ENCODE measurements around the gene RAP1GAP2.

Gene RAP1GAP2

GRCh38 chr17:2897605-2898004 is 101.4 kb downstream of the RAP1GAP2 start:
- no peak overlapping the region for H3K27ac ChIP-seq (ENCODE audit: low read depth, low read length)
- H3K9ac ChIP-seq (ENCODE audit: low read length): no peak overlapping the region
- H3K27me3 ChIP-seq (ENCODE audit: control insufficient read depth in 1 of 2, insufficient read depth in 2 of 2, low read length in 2 of 2): no peaks in the 10 kb centered on the region
- no peak overlapping the region for H3K4me3 ChIP-seq (ENCODE audit: low read depth in 1 of 2, low read length in 2 of 2)
- H3K4me1 ChIP-seq (ENCODE audit: insufficient read depth, low read length): no peaks in the 10 kb centered on the region
- H3K36me3 ChIP-seq (ENCODE audit: insufficient read depth, low read length): no peaks in the 10 kb centered on the region
- H3K9me3 ChIP-seq (ENCODE audit: low read length): no peaks in the 10 kb centered on the region

GRCh38 chr17:2898255-2898926 is 102.2 kb downstream of the RAP1GAP2 start:
- H3K9me3 ChIP-seq (ENCODE audit: low read length): no peaks in the 10 kb centered on the region
- no peaks in the 10 kb centered on the region for H3K36me3 ChIP-seq (ENCODE audit: insufficient read depth, low read length)
- H3K9ac ChIP-seq (ENCODE audit: low read length): no peak overlapping the region
- H3K27ac ChIP-seq (ENCODE audit: low read depth, low read length): no peak overlapping the region
- H3K4me1 ChIP-seq (ENCODE audit: insufficient read depth, low read length): no peaks in the 10 kb centered on the region
- H3K27me3 ChIP-seq (ENCODE audit: control insufficient read depth in 1 of 2, insufficient read depth in 2 of 2, low read length in 2 of 2): no peaks in the 10 kb centered on the region
- no peak overlapping the region for H3K4me3 ChIP-seq (ENCODE audit: low read depth in 1 of 2, low read length in 2 of 2)

GRCh38 chr17:2899906-2900305 is 103.7 kb downstream of the RAP1GAP2 start:
- Histone ChIP-seq H3K36me3 (ENCODE audit: insufficient read depth, low read length) (no peaks in the 10 kb centered on the region), H3K27ac (ENCODE audit: low read depth, low read length) (no peak overlapping the region)

GRCh38 chr17:2900842-2901241 is 104.6 kb downstream of the RAP1GAP2 start:
- H3K27me3 ChIP-seq (ENCODE audit: control insufficient read depth in 1 of 2, insufficient read depth in 2 of 2, low read length in 2 of 2): no peaks in the 10 kb centered on the region
- no peaks in the 10 kb centered on the region for H3K36me3 ChIP-seq (ENCODE audit: insufficient read depth, low read length)
- no peaks in the 10 kb centered on the region for H3K9me3 ChIP-seq (ENCODE audit: low read length)
- H3K9ac ChIP-seq (ENCODE audit: low read length): no peak overlapping the region
- H3K27ac ChIP-seq (ENCODE audit: low read depth, low read length): no peak overlapping the region
- H3K4me3 ChIP-seq (ENCODE audit: low read depth in 1 of 2, low read length in 2 of 2): no peak overlapping the region
- no peaks in the 10 kb centered on the region for H3K4me1 ChIP-seq (ENCODE audit: insufficient read depth, low read length)

More at GRCh38 chr17:2899906-2900305, 103.7 kb downstream of the RAP1GAP2 start:
- Histone ChIP-seq H3K9ac (ENCODE audit: low read length) (no peak overlapping the region), H3K4me1 (ENCODE audit: insufficient read depth, low read length) (no peaks in the 10 kb centered on the region), H3K27me3 (ENCODE audit: control insufficient read depth in 1 of 2, insufficient read depth in 2 of 2, low read length in 2 of 2) (no peaks in the 10 kb centered on the region), H3K9me3 (ENCODE audit: low read length) (no peaks in the 10 kb centered on the region), H3K4me3 (ENCODE audit: low read depth in 1 of 2, low read length in 2 of 2) (no peak overlapping the region)

GRCh38 chr17:2901582-2901981 is 105.3 kb downstream of the RAP1GAP2 start:
- Histone ChIP-seq H3K36me3 (ENCODE audit: insufficient read depth, low read length) (no peaks in the 10 kb centered on the region), H3K9ac (ENCODE audit: low read length) (no peak overlapping the region), H3K9me3 (ENCODE audit: low read length) (no peaks in the 10 kb centered on the region), H3K4me1 (ENCODE audit: insufficient read depth, low read length) (no peaks in the 10 kb centered on the region), H3K27me3 (ENCODE audit: control insufficient read depth in 1 of 2, insufficient read depth in 2 of 2, low read length in 2 of 2) (no peaks in the 10 kb centered on the region), H3K27ac (ENCODE audit: low read depth, low read length) (no peak overlapping the region), H3K4me3 (ENCODE audit: low read depth in 1 of 2, low read length in 2 of 2) (no peak overlapping the region)

- no peaks in the 10 kb centered on the region for H3K4me1 ChIP-seq (ENCODE audit: insufficient read depth, low read length)
- H3K9ac ChIP-seq (ENCODE audit: low read length): no peak overlapping the region
- H3K4me3 ChIP-seq (ENCODE audit: low read depth in 1 of 2, low read length in 2 of 2): no peak overlapping the region
- no peak overlapping the region for H3K27ac ChIP-seq (ENCODE audit: low read depth, low read length)
- no peaks in the 10 kb centered on the region for H3K36me3 ChIP-seq (ENCODE audit: insufficient read depth, low read length)
- no peaks in the 10 kb centered on the region for H3K9me3 ChIP-seq (ENCODE audit: low read length)
- no peaks in the 10 kb centered on the region for H3K27me3 ChIP-seq (ENCODE audit: control insufficient read depth in 1 of 2, insufficient read depth in 2 of 2, low read length in 2 of 2)
Measured at GRCh38 chr17:2902546-2902945, 106.3 kb downstream of the RAP1GAP2 start.

- Histone ChIP-seq H3K36me3 (ENCODE audit: insufficient read depth, low read length) (no peaks in the 10 kb centered on the region), H3K4me3 (ENCODE audit: low read depth in 1 of 2, low read length in 2 of 2) (no peak overlapping the region), H3K9me3 (ENCODE audit: low read length) (no peaks in the 10 kb centered on the region), H3K27me3 (ENCODE audit: control insufficient read depth in 1 of 2, insufficient read depth in 2 of 2, low read length in 2 of 2) (no peaks in the 10 kb centered on the region), H3K9ac (ENCODE audit: low read length) (no peak overlapping the region), H3K4me1 (ENCODE audit: insufficient read depth, low read length) (no peaks in the 10 kb centered on the region), H3K27ac (ENCODE audit: low read depth, low read length) (no peak overlapping the region)
Measured at GRCh38 chr17:2903193-2903974, 107.1 kb downstream of the RAP1GAP2 start.

GRCh38 chr17:2904135-2904534 is 107.9 kb downstream of the RAP1GAP2 start:
- Histone ChIP-seq H3K9ac (ENCODE audit: low read length) (no peak overlapping the region), H3K4me3 (ENCODE audit: low read depth in 1 of 2, low read length in 2 of 2) (no peak overlapping the region), H3K9me3 (ENCODE audit: low read length) (no peaks in the 10 kb centered on the region), H3K4me1 (ENCODE audit: insufficient read depth, low read length) (no peaks in the 10 kb centered on the region), H3K27ac (ENCODE audit: low read depth, low read length) (no peak overlapping the region), H3K27me3 (ENCODE audit: control insufficient read depth in 1 of 2, insufficient read depth in 2 of 2, low read length in 2 of 2) (no peaks in the 10 kb centered on the region), H3K36me3 (ENCODE audit: insufficient read depth, low read length) (no peaks in the 10 kb centered on the region)

GRCh38 chr17:2905269-2905668 is 109.0 kb downstream of the RAP1GAP2 start:
- H3K4me3 ChIP-seq (ENCODE audit: low read depth in 1 of 2, low read length in 2 of 2): no peak overlapping the region
- no peaks in the 10 kb centered on the region for H3K27me3 ChIP-seq (ENCODE audit: control insufficient read depth in 1 of 2, insufficient read depth in 2 of 2, low read length in 2 of 2)
- no peak overlapping the region for H3K9ac ChIP-seq (ENCODE audit: low read length)
- no peaks in the 10 kb centered on the region for H3K9me3 ChIP-seq (ENCODE audit: low read length)
- H3K27ac ChIP-seq (ENCODE audit: low read depth, low read length): no peak overlapping the region
- no peaks in the 10 kb centered on the region for H3K4me1 ChIP-seq (ENCODE audit: insufficient read depth, low read length)
- no peaks in the 10 kb centered on the region for H3K36me3 ChIP-seq (ENCODE audit: insufficient read depth, low read length)

GRCh38 chr17:2905696-2906501 is 109.7 kb downstream of the RAP1GAP2 start:
- H3K9ac ChIP-seq (ENCODE audit: low read length): no peak overlapping the region
- no peaks in the 10 kb centered on the region for H3K36me3 ChIP-seq (ENCODE audit: insufficient read depth, low read length)
- H3K4me1 ChIP-seq (ENCODE audit: insufficient read depth, low read length): no peaks in the 10 kb centered on the region
- H3K4me3 ChIP-seq (ENCODE audit: low read depth in 1 of 2, low read length in 2 of 2): no peak overlapping the region
- no peaks in the 10 kb centered on the region for H3K27me3 ChIP-seq (ENCODE audit: control insufficient read depth in 1 of 2, insufficient read depth in 2 of 2, low read length in 2 of 2)
- no peaks in the 10 kb centered on the region for H3K9me3 ChIP-seq (ENCODE audit: low read length)
- H3K27ac ChIP-seq (ENCODE audit: low read depth, low read length): no peak overlapping the region

GRCh38 chr17:2906901-2907300 is 110.7 kb downstream of the RAP1GAP2 start:
- H3K4me3 ChIP-seq (ENCODE audit: low read depth in 1 of 2, low read length in 2 of 2): no peak overlapping the region
- no peaks in the 10 kb centered on the region for H3K9me3 ChIP-seq (ENCODE audit: low read length)
- H3K4me1 ChIP-seq (ENCODE audit: insufficient read depth, low read length): no peaks in the 10 kb centered on the region
- no peak overlapping the region for H3K27ac ChIP-seq (ENCODE audit: low read depth, low read length)
- no peaks in the 10 kb centered on the region for H3K27me3 ChIP-seq (ENCODE audit: control insufficient read depth in 1 of 2, insufficient read depth in 2 of 2, low read length in 2 of 2)
- H3K36me3 ChIP-seq (ENCODE audit: insufficient read depth, low read length): no peaks in the 10 kb centered on the region
- H3K9ac ChIP-seq (ENCODE audit: low read length): no peak overlapping the region

Measured in muscle layer of colon (tissue), 2 donors.